A549 (cell line): ENCODE measurements around the gene ASB11. TPM values are rescaled to one million over a fixed set of nuclear protein-coding genes. Genes with fewer than 3 reads are reported as not detected.
A peak's percentile ranks its signal among the peaks of the same experiment; 100 is the strongest.

ENCODE experiments used
- ATAC-seq, 2 experiments: fragments of 200-7000 bp in 1 of 2; fragments of >200 bp in 1 of 2; cut with Nextera tagmentation in 1 of 2; cut with Tn5 transposase in 1 of 2; 3 replicates each; pipeline versions ENCODE4 v1.8.0 to v1.9.1; 2018 to 2020; ENCODE audit warnings: mild to moderate bottlenecking in 1 of 2, moderate library complexity in 1 of 2
- CTCF ChIA-PET: fragments of 300-600 bp; sonication (Branson Sonifier 250); formaldehyde crosslinking; extraction: SDS; loops from one replicate; lab custom pipeline; 2021; ENCODE audit warnings: antibody characterized with exemption, inconsistent platforms; lab: Yijun Ruan, JAX
- POLR2A ChIA-PET: fragments of 350-600 bp; formaldehyde crosslinking; extraction: SDS; loops from one replicate; lab custom pipeline; 2021; ENCODE audit warnings: antibody characterized with exemption, inconsistent platforms; lab: Yijun Ruan, JAX
- DNase-seq, 2 experiments: peaks; one replicate each; pipeline versions ENCODE4 v3.0.0 to v3.0.0-alpha.2; 2011 to 2016; ENCODE audit warnings: low read depth in 1 of 2, low spot score in 1 of 2
- FAIRE-seq: peaks from 2 replicates; lab custom pipeline; 2011; peaks lifted over from hg19 to GRCh38; lab: Jason Lieb, UNC
- H3K27ac ChIP-seq, 2 experiments: fragments of >200 bp; sonication (Bioruptor Twin); formaldehyde crosslinking; 3 replicates each; pipeline ENCODE4 v1.5.1; 2016 to 2017
- H3K4me1 ChIP-seq: fragments of >200 bp; sonication (Bioruptor Twin); formaldehyde crosslinking; 3 replicates; pipeline ENCODE4 v1.6.1; 2016
- H3K4me2 ChIP-seq: fragments of >200 bp; sonication (Bioruptor Twin); formaldehyde crosslinking; 3 replicates; pipeline ENCODE4 v1.6.1; 2016
- H3K4me3 ChIP-seq: fragments of >200 bp; sonication (Bioruptor Twin); formaldehyde crosslinking; 3 replicates; pipeline ENCODE4 v1.5.1; 2016
- H3K9me3 ChIP-seq: fragments of >200 bp; sonication (Bioruptor Twin); formaldehyde crosslinking; 3 replicates; pipeline ENCODE4 v1.6.1; 2016
- ATOH8 ChIP-seq: fragments of 250-450 bp; sonication (Bioruptor Pico); IDR thresholded peaks from 2 replicates; pipeline ENCODE4 v1.5.0; 2020; ENCODE audit warnings: low read depth, mild to moderate bottlenecking, moderate library complexity
- BHLHE40 ChIP-seq: IDR thresholded peaks from 2 replicates; pipeline ENCODE4 v1.6.1; 2012; ENCODE audit warnings: low read depth, low read length, inconsistent platforms
- CEBPB ChIP-seq, 2 experiments: fragments of >200 bp in 1 of 2; sonication (Bioruptor Twin) in 1 of 2; formaldehyde crosslinking in 1 of 2; IDR thresholded peaks; 2 replicates each; pipeline ENCODE4 v1.6.1; 2012 to 2016
- EHF ChIP-seq: fragments of 250-450 bp; sonication (Bioruptor Pico); IDR thresholded peaks from 2 replicates; pipeline ENCODE4 v1.5.0; 2020; ENCODE audit warnings: mild to moderate bottlenecking
- EHMT2 ChIP-seq: fragments of 200-600 bp; sonication (generic); IDR thresholded peaks from 2 replicates; pipeline ENCODE4 v1.6.1; 2016; ENCODE audit warnings: antibody characterized with exemption, low read depth, mild to moderate bottlenecking, moderate library complexity
- ESRRA ChIP-seq: fragments of 150-350 bp; IDR thresholded peaks from 2 replicates; pipeline ENCODE4 v1.6.1; 2014; ENCODE audit warnings: mild to moderate bottlenecking, low read length, borderline replicate concordance
- FOSB ChIP-seq: fragments of 250-450 bp; sonication (Bioruptor Pico); IDR thresholded peaks from 2 replicates; pipeline ENCODE4 v1.5.0; 2020; ENCODE audit warnings: mild to moderate bottlenecking, moderate library complexity
- FOSL2 ChIP-seq, 2 experiments: fragments of 450-650 bp in 1 of 2; fragments of >200 bp in 1 of 2; sonication (Bioruptor Twin) in 1 of 2; formaldehyde crosslinking; IDR thresholded peaks; 2 replicates each; pipeline versions ENCODE4 v1.5.0 to v1.6.1; 2016 to 2020; ENCODE audit warnings: mild to moderate bottlenecking in 1 of 2, moderate library complexity in 1 of 2
- HDAC2 ChIP-seq: fragments of 200-600 bp; sonication (generic); IDR thresholded peaks from 2 replicates; pipeline ENCODE4 v1.6.1; 2016
- HEYL ChIP-seq: fragments of 250-450 bp; sonication (Bioruptor Pico); IDR thresholded peaks from 2 replicates; pipeline ENCODE4 v1.8.0; 2021; ENCODE audit warnings: mild to moderate bottlenecking, moderate library complexity
- MAX ChIP-seq: IDR thresholded peaks from 2 replicates; pipeline ENCODE4 v1.6.1; 2012
- MAZ ChIP-seq: fragments of 150-350 bp; IDR thresholded peaks from 2 replicates; pipeline ENCODE4 v1.6.1; 2014; ENCODE audit warnings: antibody characterized with exemption, low read depth, low read length, borderline replicate concordance
- MYC ChIP-seq: IDR thresholded peaks from 2 replicates; pipeline ENCODE4 v1.6.1; 2012; ENCODE audit warnings: mild to moderate bottlenecking, inconsistent platforms, low read length, improper control_type of control experiment, borderline replicate concordance
- NR3C1 ChIP-seq: fragments of >200 bp; sonication (Bioruptor Twin); formaldehyde crosslinking; IDR thresholded peaks from 3 replicates; pipeline ENCODE4 v1.6.1; 2017
- PHF8 ChIP-seq: fragments of 200-600 bp; sonication (generic); IDR thresholded peaks from 2 replicates; pipeline ENCODE4 v1.6.1; 2016; ENCODE audit warnings: low read depth, mild to moderate bottlenecking, antibody characterized with exemption, moderate library complexity, borderline replicate concordance
- POLR2A ChIP-seq: IDR thresholded peaks from 2 replicates; pipeline ENCODE4 v1.6.1; 2012; ENCODE audit warnings: mild to moderate bottlenecking, low read length
- POLR2AphosphoS2 ChIP-seq: conservative IDR thresholded peaks from 2 replicates; pipeline ENCODE4 v1.6.1; 2012; ENCODE audit warnings: low read length, improper control_type of control experiment, inconsistent platforms
- RAD21 ChIP-seq, 2 experiments: fragments of >200 bp in 1 of 2; sonication (Bioruptor Twin) in 1 of 2; formaldehyde crosslinking in 1 of 2; IDR thresholded peaks in 1 of 2; conservative IDR thresholded peaks in 1 of 2; 2 replicates in 1 of 2; 3 replicates in 1 of 2; pipeline ENCODE4 v1.6.1; 2012 to 2018; ENCODE audit warnings: inconsistent platforms in 1 of 2
- RCOR1 ChIP-seq: fragments of 150-350 bp; IDR thresholded peaks from 2 replicates; pipeline ENCODE4 v1.6.1; 2014; ENCODE audit warnings: antibody characterized with exemption, low read length, low read depth
- RNF2 ChIP-seq: fragments of 200-600 bp; sonication (generic); IDR thresholded peaks from 2 replicates; pipeline ENCODE4 v1.6.1; 2016; ENCODE audit warnings: low read depth, mild to moderate bottlenecking, antibody characterized with exemption, moderate library complexity, borderline replicate concordance
- SMC3 ChIP-seq: fragments of >200 bp; sonication (Bioruptor Twin); formaldehyde crosslinking; IDR thresholded peaks from 3 replicates; pipeline ENCODE4 v1.6.1; 2018; ENCODE audit warnings: inconsistent platforms
- ZFP36 ChIP-seq: fragments of 450-650 bp; IDR thresholded peaks from 2 replicates; pipeline ENCODE4 v1.6.1; 2014; ENCODE audit warnings: borderline replicate concordance; ENCODE audit not compliant: partially characterized antibody
- ZSCAN20 ChIP-seq: fragments of 250-450 bp; sonication (Bioruptor Pico); IDR thresholded peaks from 2 replicates; pipeline ENCODE4 v1.8.0; 2022; ENCODE audit warnings: mild to moderate bottlenecking, moderate library complexity
- WGBS: methylation state at CpG from one replicate; pipeline ENCODE4 v1.1.6; 2017; ENCODE audit errors: missing lambda C conversion rate; 5-methylcytosine and 5-hydroxymethylcytosine counted together
- polyA plus RNA-seq, 4 experiments: library from polyadenylated mRNA; depleted of rRNA in 3 of 4; stranded (reverse); fragments of >200 nt; fragmentation: RNase III in 1 of 4; extraction: RNeasy Plus Mini Kit Qiagen cat#74134 plus additional on column Dnase treatment in 1 of 4; gene quantifications; 2 replicates in 3 of 4; 3 replicates in 1 of 4; pipeline ENCODE4 v1.2.3, GENCODE V29; 2011 to 2017
- TF ChIP-seq, protein P1 (sequence below): fragments of >200 bp; sonication (Bioruptor Twin); formaldehyde crosslinking; IDR thresholded peaks from 3 replicates; pipeline ENCODE4 v1.5.1; 2016
- TF ChIP-seq, protein P2 (sequence below): fragments of >200 bp; sonication (Bioruptor Twin); formaldehyde crosslinking; IDR thresholded peaks from 2 replicates; pipeline ENCODE4 v1.6.1; 2016

Gene ASB11
- polyA plus RNA-seq, 2 of the 4 experiments (the other 2 are of a cell fraction), result not detected

- 22% methylated on average over 2 of the region's 2 CpGs for WGBS
- ATAC-seq (peak; percentile 91 to 93), DNase-seq (peak; percentile 31 to 72), FAIRE-seq (peak; percentile 99)
- no peak overlapping the region for H3K4me2 ChIP-seq
- H3K4me1 ChIP-seq, result peaks cover 4% of the 10 kb centered on the region
- no peaks in the 10 kb centered on the region for H3K9me3 ChIP-seq
- TF ChIP-seq RAD21 (conservative IDR thresholded peaks at IDR 0.05 in 1 of 2, IDR thresholded peaks at IDR 0.05 in 1 of 2) (peak; percentile 67 to 69), SMC3 (peak; percentile 47; the same call in 1 of the 3 replicates), MYC (no peak), POLR2A (no peak)
- TF ChIP-seq, protein P1, sequence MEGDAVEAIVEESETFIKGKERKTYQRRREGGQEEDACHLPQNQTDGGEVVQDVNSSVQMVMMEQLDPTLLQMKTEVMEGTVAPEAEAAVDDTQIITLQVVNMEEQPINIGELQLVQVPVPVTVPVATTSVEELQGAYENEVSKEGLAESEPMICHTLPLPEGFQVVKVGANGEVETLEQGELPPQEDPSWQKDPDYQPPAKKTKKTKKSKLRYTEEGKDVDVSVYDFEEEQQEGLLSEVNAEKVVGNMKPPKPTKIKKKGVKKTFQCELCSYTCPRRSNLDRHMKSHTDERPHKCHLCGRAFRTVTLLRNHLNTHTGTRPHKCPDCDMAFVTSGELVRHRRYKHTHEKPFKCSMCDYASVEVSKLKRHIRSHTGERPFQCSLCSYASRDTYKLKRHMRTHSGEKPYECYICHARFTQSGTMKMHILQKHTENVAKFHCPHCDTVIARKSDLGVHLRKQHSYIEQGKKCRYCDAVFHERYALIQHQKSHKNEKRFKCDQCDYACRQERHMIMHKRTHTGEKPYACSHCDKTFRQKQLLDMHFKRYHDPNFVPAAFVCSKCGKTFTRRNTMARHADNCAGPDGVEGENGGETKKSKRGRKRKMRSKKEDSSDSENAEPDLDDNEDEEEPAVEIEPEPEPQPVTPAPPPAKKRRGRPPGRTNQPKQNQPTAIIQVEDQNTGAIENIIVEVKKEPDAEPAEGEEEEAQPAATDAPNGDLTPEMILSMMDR, result peak; percentile 57
- ChIA-PET CTCF (interaction anchor here (0.7 to 4.2 kb wide), 37 partner anchors 9 to 1894 kb away, joined by 3 to 34 read pairs (median 4); partner anchors contain the start of genes BMX and PIR), POLR2A (no interaction called here)
- no peak overlapping the region for H3K27ac ChIP-seq
- H3K4me3 ChIP-seq, result no peak overlapping the region
Observed at GRCh38 chrX:15349046-15349445, 33.6 kb upstream of the ASB11 start.

- DNase-seq, result no peak
- Histone ChIP-seq H3K4me1 (peaks cover 24% of the 10 kb centered on the region), H3K4me3 (no peak overlapping the region), H3K27ac (no peak overlapping the region), H3K4me2 (no peak overlapping the region), H3K9me3 (no peaks in the 10 kb centered on the region)
- CTCF ChIA-PET, result interaction anchor here (0.7 to 4.2 kb wide), 3 partner anchors 45 to 456 kb away, joined by 4 to 34 read pairs (median 6); no protein-coding TSS in a partner anchor
- ATAC-seq, result no peak
- WGBS, result 83% methylated on average over 3 of the region's 3 CpGs
- no peak for FAIRE-seq
- POLR2A ChIA-PET, result no interaction called here
- no peak for TF ChIP-seq RNF2
- TF ChIP-seq EHMT2, result no peak
- no peak for TF ChIP-seq PHF8
- TF ChIP-seq EHF (CRISPR knock-in tag), result no peak
- no peak for TF ChIP-seq MAX
- no peak for TF ChIP-seq NR3C1
- TF ChIP-seq MAZ, result no peak
- TF ChIP-seq, protein P2, sequence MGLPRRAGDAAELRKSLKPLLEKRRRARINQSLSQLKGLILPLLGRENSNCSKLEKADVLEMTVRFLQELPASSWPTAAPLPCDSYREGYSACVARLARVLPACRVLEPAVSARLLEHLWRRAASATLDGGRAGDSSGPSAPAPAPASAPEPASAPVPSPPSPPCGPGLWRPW, result no peak
- TF ChIP-seq ZFP36, result no peak
- no peak for TF ChIP-seq FOSL2 (IDR thresholded peaks at IDR 0.05)
- TF ChIP-seq FOSL2 (CRISPR knock-in tag; IDR thresholded peaks at IDR 0.05), result no peak
- no peak for TF ChIP-seq HEYL
- no peak for TF ChIP-seq HDAC2
- TF ChIP-seq, all 56 proteins: peak for 0
Observed at GRCh38 chrX:15345976-15346375, 30.5 kb upstream of the ASB11 start.

DNA sequence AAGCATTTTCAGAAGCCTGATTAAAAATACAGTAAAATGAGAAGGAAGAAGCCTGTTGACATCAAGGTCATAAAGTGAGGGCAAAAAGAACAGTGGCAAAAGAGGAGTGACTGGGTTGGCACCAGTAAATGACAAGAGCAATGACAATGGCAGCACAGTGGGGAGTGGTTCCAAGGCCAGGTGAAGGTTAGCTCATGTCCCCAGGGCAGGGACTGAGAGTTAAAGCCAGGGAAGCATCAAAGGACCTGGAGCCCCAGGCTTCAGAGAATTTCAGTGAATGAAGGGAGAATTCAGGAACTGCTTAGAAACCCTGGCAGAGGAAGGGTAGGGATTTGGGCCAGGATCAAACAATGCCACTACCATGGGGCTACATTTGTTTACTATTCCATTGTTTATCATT is 28.7 kb upstream of the ASB11 start:
- peaks cover 24% of the 10 kb centered on the region for H3K4me1 ChIP-seq
- ATAC-seq, result no peak

More for the DNA sequence above, 28.7 kb upstream of the ASB11 start:
- POLR2A ChIA-PET, result no interaction called here
- Histone ChIP-seq H3K27ac (peak overlapping the region in 1 of 2 experiments; percentile 75; a peak in 4 of 6 replicates), H3K4me3 (no peak overlapping the region), H3K4me2 (no peak overlapping the region), H3K9me3 (no peaks in the 10 kb centered on the region)
- CTCF ChIA-PET, result no interaction called here
- TF ChIP-seq NR3C1 (no peak), POLR2AphosphoS2 (no peak), BHLHE40 (no peak), RCOR1 (no peak), FOSB (CRISPR knock-in tag) (no peak), ZSCAN20 (CRISPR knock-in tag) (no peak), ATOH8 (CRISPR knock-in tag) (no peak), ESRRA (no peak), CEBPB (IDR thresholded peaks at IDR 0.05) (no peak), EHMT2 (no peak), MAX (no peak)
- no peak for DNase-seq
- FAIRE-seq, result no peak
